ENCODE measurements around the gene CPEB3.

GRCh38 chr10:92113911-92114600 lies 176.8 kb downstream of the CPEB3 start:
- TF ChIP-seq CTCF (IDR thresholded peaks at IDR 0.05) (no peak), ZFX (IDR thresholded peaks at IDR 0.05; ENCODE audit: borderline replicate concordance) (no peak)
